Stimulated activated CD4-positive, alpha-beta T cell treated with anti-CD3 and anti-CD28 coated beads, Interleukin-1b, Interleukin-23, amount 100 ng/mL, for 24 hours (primary cell): ENCODE measurements around the gene GSG1L.
"Not testable (repeated sequence)": the region's sequence is repeated elsewhere in the genome, so short reads cannot be mapped to it uniquely, and the experiment has no call there.

ENCODE experiments used
- DNase-seq, 4 experiments: peaks; one replicate each; pipeline ENCODE4 v3.0.0-alpha.2; 2020; ENCODE audit warnings: low read depth in 4 of 4, low spot score in 1 of 4

The GSG1L gene

DNA sequence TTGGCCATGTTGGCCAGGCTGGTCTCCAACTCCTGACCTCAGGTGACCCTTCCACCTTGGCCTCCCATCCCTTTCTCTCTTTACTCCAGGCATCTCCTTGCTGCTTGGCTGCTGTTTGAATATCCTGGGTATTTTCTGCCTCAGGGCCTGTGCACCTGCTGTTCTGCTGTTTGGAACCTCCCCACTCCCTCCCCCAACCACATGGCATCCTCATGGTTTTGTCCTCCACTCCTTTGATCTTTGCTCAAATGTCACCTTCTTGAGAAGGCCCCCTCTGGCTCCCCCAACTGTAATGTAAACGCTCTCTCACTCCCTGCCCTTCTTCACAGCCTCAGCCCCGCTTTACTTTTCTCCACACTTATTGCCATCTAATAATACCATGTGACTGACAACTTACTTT is 152.0 kb downstream of the GSG1L start:
- DNase-seq: no peak

DNA sequence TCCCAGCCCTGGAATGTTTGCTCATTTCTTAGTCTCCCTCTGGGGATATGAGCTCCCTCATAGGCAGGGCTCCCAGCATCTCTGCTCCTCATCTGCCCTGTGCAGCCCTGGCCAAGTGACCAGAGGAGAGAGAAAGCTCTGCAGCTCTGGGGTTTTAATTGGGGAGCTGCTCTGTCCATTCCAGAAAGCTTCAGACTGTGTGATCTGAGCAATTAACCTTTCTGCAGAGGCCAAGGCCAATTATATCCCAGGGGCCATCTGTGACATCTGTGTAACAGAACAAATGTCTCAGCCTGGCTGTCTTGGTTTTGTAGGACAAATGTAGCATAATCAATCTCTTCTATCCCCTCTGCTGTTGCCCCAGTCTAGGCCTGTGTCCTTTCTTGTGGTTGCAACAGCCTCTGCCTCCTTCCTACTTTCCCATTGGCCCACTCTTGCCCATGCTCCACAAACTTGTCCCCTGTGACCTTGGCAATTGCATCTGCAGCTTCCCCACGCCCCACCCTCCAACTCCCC is 156.0 kb downstream of the GSG1L start:
- no peak for DNase-seq

DNA sequence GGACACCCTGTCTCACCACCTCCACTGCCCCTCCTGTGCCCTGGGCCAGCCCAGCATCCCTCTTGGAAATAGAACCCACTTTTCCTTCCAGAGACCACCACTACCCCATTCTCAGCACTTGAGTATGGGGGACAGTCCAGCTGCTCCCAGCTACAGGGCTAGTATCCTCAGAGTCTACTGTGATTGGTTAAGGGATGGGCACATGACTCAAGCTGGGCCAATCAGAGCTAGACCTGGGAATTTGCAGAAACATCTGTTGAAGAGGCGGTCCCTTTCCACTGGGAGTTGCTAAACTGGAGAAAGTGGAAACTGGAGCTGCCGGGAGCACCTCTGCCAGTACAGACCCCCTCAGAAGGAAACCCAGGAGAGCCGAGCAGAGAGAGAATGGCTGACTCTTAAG is 156.6 kb downstream of the GSG1L start:
- DNase-seq: no peak

DNA sequence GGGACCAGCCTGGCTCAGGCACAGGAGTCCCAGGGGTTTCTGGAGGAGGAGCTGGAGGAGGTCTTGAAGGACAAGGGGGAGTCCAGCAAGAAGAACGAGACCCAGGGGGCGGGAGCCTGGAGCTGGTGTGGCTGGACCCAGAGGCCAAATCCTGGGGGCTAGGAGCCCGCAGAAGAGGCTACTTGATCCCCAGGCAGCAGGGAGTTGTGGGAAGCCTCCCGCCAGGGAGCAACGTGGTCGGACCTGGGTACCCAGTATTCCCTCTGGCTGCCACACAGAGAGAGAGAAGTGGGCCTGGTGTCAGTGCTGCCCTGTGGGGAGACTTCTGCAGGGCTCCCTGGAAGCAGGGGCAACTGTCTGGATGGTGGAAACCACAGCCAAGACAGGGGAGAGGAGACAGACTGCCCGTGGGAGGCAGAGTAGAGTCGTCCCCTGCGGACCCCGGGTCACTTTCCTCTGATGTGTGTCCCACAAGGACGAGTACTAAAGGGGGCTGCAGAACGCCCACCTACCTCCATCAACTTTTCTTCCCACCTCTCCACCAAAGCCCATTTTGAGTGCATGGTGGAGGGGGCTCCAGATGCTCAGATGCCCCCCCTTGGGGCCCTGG is 160.4 kb downstream of the GSG1L start:
- DNase-seq: no peak

DNA sequence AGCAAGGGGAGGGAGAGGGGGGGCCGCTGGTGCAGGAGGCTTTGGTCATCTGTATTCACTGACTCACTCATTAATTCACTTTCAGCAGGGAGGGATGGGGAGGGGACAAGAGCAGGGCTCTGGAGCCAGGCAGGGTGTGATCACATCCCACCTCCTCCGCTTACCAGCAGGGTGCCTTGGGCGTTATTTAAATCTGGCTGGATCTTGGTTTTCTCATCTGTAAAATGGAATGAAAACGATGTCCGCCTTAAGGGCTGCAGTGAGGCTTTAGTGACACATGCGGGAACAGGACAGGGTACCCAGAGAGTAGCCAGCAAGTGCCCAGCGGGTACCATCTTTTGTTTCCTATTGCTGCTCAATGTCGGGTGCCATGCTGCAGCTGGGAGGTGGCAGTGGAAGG is 161.0 kb downstream of the GSG1L start:
- DNase-seq: no peak

DNA sequence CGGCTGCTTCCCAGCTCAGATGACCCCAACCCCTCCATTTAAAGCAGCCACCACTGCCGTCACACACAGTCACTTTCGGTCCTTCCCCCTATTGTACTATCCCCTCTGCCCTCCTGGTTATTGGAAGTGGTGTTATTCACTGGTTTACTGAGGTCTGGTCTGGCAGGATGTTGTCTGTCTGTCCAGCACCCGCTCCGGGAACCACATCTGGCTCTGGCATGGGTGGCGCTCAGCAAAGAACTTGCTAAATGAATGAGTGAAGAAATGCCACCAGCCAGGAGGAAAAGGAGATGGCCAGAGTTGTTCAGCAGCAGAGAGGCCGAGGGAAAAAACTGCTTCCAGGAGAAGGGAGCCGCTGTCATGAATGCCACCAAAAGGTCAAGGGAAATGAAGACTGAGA is 161.6 kb downstream of the GSG1L start:
- no peak for DNase-seq

DNA sequence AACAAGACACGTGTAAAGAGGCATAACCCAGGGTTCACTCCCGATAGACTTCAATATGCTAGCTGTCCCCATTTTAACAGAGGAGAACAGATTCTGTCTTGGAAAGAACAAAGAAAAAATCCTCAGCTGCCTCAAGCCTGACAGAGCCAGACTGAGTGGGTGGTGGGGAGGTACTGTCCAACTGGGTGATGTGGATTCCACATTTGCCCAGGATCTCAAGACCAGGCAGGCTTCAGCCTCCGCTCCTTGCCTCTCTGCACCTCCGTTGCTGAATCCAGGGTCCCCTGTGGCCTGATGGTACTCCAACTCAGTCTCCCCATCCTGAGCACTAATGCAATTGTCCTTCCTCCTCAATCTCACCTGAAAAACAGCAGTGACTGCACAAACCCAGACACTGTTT is 163.8 kb downstream of the GSG1L start:
- no peak for DNase-seq

DNA sequence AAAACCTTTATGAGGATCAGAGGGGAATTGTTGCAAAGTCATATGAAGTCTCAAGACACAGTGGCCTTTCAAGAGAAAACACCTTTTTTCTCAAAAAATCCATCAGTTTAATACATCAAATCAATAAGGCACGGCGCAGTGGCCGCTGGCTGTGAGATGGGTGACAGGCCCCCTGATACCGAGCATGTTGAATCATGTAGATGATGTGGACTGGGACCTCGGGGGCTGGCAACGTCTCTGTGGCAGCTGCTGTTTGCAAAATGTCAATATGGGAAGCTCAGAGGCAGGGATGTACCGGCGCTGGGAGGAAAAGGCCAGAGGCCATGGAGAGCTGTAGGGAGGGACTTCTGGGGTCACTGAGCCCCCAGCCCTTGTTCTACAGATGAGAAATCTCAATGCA is 169.1 kb downstream of the GSG1L start:
- DNase-seq: no peak

DNA sequence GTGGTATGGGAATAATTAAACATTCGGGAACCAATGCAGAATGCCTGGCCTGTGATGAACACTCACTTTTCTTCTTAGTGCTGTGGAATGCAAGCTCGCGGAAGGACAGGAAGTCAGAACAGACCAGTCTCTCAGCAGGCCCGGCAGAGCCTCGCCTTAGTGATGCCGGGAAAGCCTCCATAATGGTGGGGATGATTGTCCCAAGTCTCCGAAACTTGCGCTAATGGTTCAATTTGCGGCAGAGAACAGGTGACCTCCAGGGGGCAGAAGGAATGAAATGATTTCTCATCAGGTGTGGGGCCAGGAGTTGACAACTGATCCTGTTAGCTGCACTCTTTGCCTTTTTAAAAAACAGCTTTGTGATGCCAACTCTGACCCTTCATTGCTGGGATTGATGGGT is 170.6 kb downstream of the GSG1L start:
- DNase-seq: no peak

DNA sequence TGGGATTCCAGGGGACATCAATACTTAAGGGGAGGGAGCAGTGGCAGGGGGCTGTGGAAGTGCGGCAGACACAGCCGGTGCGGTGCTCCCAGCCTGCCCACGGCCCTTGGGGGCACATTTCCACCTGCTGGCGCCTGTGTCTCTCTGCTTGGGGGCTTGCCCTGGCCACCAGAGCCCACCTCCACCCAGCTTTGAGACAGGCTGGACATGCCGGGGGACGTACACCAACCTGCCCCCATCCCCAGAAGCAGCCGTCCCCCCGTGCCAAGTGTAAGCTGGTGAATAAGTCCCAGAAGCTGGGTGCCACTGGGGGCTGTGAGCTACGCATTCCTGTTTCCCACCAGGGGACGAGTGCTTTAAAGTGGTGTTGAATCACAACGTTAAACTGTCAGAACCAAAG is 172.6 kb downstream of the GSG1L start:
- no peak for DNase-seq

DNA sequence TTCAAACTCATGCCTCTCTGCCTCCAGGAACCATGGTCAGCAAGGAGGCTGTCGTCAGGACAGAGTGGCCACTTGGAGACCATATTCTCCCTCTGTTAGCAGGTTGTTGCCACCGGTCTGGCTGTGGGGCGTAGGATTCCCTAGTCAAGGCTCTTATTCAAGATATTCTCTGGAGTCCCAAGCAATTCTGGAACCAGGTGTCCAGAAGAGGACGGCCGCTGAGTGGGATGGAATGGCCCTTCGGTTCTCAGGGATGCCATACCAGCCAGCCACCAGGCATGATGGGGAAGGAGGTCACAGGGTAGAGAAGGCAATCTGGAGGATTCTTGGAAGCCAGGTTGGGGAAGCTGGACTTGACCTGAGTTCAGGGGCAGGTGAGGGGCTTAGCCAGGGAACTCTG is 173.5 kb downstream of the GSG1L start:
- DNase-seq: no peak

DNA sequence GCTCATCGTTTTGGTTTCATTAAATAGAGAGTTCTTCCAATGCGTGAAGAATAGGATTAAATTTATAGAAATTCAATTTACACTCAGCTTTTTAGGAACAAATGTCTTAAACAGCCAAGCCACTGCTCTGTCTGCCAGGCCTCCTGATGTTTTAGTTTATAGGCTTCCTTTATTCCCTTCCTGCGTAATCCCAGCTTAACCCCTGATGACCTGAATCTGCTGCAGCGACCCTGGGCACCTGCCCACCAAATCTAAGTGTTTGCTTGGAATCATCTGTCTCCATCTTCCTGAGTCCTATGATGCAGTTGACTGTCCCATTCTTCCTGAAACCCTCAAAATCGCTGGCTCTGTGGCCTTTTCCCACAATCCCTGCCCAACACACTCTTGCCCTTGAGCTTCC is 179.9 kb downstream of the GSG1L start:
- DNase-seq: no peak

DNA sequence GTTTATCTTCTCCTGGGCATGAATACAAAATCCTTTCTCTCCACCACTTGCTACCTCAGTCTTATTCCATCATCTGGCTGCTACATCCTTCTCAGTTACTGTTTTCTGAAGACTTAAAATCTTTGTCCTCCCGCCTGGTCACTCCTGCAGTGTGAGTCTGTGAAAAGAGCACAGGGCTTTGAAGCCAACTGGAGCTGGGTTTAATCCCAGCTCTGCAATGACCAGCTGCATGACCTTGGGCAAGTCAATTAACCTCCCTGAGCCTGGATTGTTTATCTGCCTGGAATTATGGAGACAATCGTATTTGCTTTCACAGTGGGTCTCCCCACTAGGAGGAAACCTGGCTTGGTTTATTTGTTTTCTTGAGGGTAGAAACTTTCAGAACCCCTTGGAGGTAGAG is 183.2 kb downstream of the GSG1L start:
- DNase-seq: no peak

DNA sequence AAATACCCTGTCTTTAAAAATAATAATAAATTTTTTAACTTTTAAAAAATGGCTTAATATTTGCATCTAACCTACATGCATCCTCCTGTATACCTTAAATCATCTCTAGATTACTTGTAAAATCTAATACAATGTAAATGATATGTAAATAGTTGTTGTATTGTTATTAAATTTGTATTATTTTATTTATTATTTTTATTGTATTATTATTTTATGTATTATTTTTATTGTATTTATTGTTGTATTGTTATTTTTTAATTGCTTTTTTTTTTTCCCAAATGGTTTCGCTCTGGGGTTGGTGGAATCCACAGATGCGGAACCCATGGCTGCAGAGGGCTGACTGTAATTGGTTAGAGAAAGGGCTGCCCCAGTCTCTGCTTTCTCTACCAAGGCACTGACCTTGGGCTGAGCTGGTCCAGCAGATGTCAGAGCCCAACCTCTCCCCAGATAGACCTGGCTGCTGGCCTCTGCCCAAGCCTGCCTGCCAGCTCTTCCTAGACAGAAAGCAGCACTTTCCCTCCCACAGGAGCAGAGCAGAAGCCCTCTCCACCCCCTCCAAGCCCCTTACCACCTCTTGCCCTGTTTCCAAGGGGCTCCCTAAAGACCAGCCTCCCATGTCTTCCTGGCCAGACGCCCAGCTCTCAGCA is 183.8 kb downstream of the GSG1L start:
- no peak for DNase-seq

DNA sequence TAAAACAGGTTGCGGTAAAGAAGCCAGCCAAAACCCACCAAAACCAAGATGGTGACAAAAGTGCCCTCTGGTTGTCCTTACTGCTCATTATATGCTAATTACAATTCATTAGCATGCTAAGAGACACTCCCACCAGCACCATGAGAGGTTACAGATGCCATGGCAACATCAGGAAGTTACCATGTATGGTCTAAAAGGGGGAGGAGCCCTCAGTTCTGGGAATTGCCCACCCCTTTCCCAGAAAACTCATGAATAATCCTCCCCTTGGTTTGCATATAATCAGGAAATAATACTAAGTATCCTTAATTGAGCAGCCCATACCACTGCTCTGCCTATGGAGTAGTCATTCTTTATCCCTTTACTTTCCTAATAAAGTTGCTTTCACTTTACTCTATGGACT is 190.9 kb downstream of the GSG1L start:
- DNase-seq: not testable (repeated sequence)

DNA sequence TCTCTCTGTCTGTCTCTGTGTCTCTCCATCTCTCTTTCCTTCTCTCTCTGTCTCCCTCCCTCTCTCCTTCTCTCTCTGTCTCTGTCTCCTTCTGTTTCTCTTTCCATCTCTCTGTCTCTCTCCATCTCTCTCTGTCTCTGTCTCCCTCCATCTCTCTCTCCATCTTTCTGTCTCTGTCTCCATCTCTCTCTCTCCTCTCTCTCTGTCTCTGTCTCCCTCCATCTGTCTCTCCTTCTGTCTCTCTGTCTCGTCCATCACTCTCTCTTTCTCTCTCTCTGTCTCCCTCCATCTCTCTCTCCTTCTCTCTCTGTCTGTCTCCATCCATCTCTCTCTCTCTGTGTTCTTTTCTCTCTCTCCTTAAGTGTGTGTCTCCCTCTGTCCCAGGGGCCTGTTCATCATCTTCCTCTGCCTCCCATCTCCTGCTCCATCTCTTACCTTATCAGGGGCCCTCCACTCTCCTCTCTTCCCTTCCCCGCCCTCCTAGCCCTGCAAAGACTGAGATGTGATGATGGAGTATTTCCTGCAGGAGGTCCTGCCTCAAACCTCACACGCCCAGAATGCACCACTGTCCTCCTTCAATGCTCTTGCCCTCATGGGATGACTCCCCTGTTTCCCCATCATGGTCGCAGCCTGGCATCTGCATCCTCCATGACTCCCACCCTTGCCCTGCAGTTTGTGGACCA is 193.3 kb downstream of the GSG1L start:
- no peak for DNase-seq

DNA sequence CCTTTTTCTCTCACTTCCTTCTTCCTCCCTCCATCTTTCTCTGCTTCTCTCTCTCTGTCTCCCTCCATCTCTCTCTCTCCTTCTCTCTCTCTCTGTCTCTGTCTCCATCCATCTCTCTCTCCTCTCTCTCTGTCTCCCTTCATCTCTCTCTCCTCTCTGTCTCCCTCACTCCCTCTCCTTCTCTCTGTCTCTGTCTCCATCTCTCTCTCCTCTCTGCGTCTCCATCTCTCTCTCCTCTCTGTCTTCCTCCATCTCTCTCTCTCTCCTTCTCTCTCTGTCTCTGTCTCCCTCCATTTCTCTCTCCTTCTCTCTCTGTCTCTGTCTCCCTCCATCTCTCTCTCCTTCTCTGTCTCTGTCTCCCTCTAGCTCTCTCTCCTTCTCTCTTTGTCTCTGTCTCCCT is 194.1 kb downstream of the GSG1L start:
- DNase-seq: no peak

DNA sequence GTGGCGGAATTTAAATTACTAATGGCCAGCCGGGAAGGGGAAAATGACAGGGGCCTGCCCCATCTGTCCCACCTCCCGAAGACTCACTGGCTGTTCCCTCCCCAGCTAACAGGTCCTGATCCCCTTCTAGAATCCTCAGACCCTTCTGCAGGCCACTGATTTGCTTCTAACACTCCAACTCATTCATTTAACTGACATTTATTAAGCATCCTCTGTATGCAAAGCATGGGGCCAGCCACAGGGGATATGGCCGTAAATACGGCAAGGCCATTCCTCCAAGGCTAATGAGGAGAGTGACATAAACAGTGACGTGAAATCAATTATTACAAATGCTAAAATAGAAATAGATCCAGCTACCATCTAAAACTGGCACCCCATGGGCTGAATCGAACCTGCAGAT is 195.3 kb downstream of the GSG1L start:
- DNase-seq: no peak

DNA sequence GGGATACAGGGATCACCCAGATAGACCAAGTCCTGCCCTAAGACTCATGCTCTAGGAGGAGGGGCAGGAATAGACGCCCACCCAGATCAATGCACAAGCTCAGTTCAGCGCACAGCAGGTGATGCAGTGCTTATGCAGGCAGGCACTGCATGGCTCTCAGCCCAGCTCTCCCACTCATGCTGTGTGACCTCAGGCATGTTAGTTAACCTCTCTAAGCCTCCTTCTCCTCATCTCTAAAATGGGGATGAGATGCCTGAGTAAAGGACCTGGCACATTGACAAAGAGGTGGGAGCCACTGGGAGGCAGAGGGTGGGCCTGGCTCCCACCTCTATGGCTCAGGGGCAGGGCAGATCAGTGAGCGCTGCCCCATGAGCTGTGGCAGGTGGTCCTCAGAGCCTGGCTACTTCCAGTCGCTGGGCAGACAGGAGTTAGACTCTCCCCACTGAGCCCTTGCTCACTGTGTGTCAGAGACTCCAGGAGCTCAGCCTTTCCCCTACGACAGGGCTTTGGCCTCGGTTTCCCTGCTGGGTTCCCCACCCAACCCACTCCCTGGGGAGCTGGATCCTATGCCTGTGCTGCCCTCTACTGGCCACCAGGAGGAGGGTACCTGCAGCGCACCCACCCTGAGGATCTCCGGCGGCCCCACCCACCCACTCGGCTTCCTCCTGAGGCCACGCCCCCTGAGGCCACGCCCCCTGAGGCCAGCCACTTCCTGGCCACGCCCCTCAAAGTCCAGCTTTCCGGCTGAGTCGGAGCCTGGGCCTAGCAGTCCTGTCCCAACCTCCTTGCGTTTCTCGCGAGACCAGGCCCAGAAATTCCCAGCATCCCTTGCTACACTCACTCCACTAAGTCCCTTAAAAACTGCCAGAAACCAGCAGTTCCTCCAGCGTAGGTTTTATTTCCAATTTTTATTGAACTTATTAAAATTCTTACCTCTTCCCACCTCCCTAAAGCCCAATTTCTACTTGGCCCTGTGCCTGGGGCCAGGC is 196.1 kb downstream of the GSG1L start:
- peak in 2 of 4 experiments; percentile 24 to 59 for DNase-seq

DNA sequence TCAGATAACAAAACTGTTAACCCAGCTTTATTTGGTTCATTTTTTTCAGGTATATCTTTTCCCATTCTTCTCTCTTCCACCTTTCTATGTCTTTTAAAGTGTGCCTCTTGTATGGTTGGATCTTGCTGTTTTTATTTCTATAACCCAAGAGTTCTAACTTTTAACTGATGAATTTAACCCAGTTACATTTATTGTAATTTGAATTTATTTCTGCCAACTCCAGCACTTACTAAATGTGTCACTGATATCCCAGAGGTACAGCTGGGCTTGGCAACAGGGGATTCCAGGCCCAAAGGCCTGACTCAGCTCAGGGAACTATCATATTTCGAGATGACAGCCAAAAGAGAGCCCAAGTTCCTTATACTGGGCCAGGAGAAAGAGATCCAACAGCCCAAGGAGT is 200.1 kb downstream of the GSG1L start:
- DNase-seq: no peak

DNA sequence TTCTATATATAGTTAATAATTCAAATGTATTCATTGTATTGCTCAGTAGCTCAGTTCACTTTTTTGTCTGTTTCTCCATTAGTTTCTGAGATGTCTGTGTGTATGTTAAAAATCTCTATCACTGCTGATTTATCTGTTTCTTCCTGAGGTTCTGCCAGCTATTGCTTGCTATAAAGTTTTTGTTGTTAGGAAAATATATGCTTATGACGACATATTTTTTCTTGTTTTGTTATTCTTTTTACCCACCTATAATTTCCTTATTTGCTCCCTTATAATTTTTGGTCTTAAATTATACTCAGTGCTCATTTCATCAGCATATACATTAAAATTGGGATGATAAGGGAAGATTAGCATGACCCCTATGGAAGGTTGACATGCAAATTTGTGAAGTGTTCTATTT is 200.6 kb downstream of the GSG1L start:
- no peak for DNase-seq
